Iris pigment epithelial cell (primary cell): ENCODE results near the gene RSAD2.
A peak's percentile ranks its signal among the peaks of the same experiment; 100 is the strongest.

Experiments
- DNase-seq: peaks from one replicate; pipeline ENCODE4 v3.0.0-alpha.2; 2011; ENCODE audit warnings: low read depth

The RSAD2 gene

DNA sequence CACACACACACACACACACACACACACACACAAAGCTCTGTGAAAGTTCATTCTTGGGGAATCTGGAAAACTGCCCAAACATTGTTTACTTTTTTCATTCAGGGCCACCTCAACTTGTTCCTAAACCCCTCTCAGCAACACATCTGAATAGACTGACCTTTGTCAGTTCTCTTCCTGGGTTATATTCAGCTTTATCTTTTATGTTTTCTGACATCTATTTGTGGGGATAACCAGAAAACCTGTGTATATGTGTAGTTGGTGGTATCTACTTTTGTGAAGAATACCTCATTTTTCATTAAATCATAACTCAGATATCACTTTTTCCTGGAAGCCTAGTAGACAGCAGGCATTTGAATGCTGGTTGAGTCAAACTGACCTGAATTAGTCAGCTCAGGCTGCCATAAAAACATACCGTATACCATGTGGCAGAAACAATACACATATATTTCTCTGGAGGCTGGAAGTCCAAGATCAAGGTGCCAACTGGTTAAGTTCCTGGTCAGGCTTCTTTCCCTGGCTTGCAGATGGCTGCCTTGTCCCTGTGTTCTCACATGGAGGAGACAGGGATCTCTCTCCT, 28.7 kb downstream of the RSAD2 start:
- DNase-seq, result peak; percentile 66

GRCh38 chr2:6908291-6908690, 30.7 kb downstream of the RSAD2 start:
- DNase-seq, result no peak

DNA sequence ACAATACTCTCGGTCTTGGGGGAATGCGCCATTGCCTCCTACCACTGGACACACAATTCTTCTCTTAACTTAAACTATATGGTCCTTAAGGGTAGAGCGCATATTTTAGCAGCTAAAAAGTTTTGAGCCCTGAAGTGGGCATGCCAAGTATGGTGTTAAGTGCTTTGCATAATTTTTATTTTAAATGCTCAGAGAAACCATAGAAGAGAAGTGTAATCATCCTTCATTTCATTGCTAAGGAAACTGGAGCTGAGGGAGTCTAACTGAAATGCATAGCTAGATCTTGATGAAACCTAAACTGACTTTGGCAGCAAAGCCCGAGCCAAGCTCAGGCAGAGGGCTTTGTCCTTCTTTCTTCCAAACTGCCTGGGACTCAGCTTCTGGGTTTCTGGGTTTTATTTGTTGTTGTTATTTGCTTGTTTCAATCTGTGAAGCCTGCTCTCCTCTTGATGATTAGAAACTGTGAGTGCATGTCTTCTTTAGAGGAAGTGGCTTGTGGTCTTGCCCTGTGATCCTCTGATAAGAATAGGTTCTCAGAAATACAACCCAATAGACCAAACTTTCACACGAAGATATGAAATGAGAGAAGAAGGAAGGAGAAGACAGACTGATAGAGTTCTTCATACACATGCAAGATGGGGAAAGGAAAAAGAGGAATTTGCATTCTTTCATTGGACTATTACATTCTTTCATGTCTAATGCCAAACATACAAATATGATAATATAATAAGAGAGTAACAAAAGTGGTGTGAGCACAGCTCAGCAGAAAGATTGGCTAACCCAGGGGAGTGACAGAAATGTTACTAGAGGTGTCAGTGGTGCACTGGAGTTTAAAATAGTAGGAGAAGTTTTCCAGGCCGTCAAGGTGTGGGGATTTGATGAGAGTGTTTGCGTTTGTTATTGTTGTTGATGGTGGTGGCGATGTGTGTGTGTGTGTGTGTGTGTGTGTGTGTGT, 32.1 kb downstream of the RSAD2 start:
- DNase-seq, result peak; percentile 47

GRCh38 chr2:6911721-6912120, 34.1 kb downstream of the RSAD2 start:
- DNase-seq, result no peak

- DNase-seq, result no peak
Measured at GRCh38 chr2:6913415-6914157, 36.0 kb downstream of the RSAD2 start.

GRCh38 chr2:6914828-6915227, 37.3 kb downstream of the RSAD2 start:
- DNase-seq, result peak; percentile 44

GRCh38 chr2:6915399-6915798, 37.8 kb downstream of the RSAD2 start:
- DNase-seq, result no peak

DNA sequence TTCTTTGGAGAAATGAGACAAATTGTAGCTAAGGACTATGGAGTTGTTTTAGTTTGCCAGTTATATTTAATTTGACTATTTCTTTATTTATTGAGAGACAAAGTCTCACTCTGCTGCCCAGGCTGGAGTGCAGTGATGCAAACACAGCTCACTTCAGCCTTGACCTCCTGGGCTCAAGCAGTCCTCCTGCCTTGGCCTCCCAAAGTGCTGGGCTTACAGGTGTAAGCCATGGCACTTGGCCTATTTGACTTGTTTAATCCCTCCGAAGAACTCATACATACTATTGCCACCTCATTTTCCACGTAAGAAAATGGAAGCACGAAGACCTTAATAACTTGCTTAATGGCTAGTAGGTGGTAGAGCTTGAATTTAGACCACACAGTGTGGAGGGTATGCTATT, 38.6 kb downstream of the RSAD2 start:
- DNase-seq, result no peak

- DNase-seq, result no peak
Measured at GRCh38 chr2:6916736-6917070, 39.1 kb downstream of the RSAD2 start.

- peak; percentile 56 for DNase-seq
Measured at GRCh38 chr2:6917071-6917760, 39.6 kb downstream of the RSAD2 start, which contains the start of gene RNF144A. TSS of gene RNF144A (plus strand) at chr2:6917412. CDS start at chr2:6996927, 79,515 bp downstream.

GRCh38 chr2:6917761-6918421, 40.3 kb downstream of the RSAD2 start:
- no peak for DNase-seq

DNA sequence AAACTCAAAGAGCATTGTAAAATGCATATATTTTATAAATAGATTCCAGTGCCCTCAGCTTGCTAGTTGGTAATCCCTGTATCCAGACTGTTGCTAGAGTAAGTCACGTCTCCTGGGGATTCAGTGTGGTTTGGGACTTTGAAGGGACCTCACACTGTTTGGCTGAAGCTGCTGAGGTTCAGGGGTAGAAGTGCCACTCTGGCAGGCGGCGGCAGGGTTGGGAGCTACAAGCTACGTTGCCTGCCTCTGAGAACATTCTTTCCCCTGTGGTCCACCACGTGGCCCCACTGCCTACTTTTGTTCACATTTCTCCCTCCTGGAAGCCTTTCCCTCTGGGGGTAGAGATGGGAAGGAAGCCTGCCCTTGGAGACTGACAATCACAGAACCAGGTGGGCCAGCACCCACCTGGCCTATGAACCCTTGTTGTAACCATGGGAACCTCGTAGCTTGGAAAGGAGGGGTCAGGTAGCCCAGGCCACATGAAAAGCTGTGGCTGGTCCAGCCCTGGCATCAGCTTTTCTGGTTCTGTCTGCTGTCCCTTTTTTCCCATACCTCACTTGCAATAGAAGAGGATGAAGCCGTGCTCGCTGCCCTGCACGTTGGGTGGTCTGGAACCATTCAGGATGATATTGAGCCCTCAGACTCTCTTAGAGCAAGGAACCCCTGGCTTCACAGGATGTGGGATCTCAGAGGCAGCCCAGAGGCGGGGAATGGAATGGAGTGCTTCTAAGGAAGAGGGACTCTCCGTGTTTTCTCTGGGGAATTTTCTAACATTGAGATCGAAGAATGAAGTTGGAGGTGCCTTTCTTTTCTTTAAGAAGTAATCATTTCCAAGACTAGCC, 42.5 kb downstream of the RSAD2 start:
- DNase-seq, result peak; percentile 25

DNA sequence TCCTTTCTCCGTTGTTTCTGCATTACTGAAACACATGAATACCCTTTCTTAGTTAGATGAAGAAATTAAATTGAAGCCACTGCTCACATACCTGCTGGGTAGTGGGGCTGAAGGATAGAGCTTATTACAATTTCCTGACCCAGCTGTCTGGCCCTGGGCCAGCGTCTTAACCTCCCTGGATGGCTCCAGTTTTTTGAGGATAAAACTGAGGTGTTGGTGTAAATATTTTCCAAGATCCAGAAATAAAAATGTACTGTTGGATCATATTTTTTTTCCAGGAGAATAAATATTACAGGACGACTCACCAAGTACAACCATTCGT, 43.1 kb downstream of the RSAD2 start:
- DNase-seq, result no peak

GRCh38 chr2:6921321-6921922, 43.8 kb downstream of the RSAD2 start:
- no peak for DNase-seq

DNA sequence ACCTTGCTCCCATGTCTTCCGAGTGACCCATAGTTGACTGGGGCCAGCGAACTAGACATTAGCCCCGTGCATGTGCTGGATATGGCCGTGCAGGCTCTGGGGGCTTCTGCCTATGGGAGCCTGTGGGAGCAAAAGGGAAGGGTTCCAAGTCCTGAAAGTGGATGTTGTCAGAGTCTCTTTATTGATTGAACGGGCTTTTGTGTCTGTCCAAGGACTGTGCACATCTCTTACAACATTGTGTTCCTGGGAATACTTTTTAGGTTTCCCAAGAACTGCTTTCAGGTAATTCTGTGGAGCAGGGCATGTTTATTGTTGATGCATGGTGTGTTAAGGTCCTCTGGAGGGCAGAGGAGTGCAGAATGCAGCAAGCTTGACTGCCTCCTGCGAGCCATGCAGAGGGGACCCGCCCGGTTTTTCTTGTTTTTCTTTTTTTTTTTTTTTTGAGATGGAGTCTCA, 44.7 kb downstream of the RSAD2 start:
- no peak for DNase-seq

GRCh38 chr2:6923319-6923718, 45.7 kb downstream of the RSAD2 start:
- DNase-seq, result no peak

GRCh38 chr2:6924101-6924923, 46.7 kb downstream of the RSAD2 start:
- DNase-seq, result no peak

- no peak for DNase-seq
Measured at GRCh38 chr2:6924924-6925409, 47.4 kb downstream of the RSAD2 start.

GRCh38 chr2:6926071-6926732, 48.6 kb downstream of the RSAD2 start:
- DNase-seq, result no peak
